ENCODE measurements around the gene IMP4.

- TF ChIP-seq, protein P1, sequence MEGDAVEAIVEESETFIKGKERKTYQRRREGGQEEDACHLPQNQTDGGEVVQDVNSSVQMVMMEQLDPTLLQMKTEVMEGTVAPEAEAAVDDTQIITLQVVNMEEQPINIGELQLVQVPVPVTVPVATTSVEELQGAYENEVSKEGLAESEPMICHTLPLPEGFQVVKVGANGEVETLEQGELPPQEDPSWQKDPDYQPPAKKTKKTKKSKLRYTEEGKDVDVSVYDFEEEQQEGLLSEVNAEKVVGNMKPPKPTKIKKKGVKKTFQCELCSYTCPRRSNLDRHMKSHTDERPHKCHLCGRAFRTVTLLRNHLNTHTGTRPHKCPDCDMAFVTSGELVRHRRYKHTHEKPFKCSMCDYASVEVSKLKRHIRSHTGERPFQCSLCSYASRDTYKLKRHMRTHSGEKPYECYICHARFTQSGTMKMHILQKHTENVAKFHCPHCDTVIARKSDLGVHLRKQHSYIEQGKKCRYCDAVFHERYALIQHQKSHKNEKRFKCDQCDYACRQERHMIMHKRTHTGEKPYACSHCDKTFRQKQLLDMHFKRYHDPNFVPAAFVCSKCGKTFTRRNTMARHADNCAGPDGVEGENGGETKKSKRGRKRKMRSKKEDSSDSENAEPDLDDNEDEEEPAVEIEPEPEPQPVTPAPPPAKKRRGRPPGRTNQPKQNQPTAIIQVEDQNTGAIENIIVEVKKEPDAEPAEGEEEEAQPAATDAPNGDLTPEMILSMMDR (conservative IDR thresholded peaks at IDR 0.05; ENCODE audit: low read length): no peak
- TF ChIP-seq EZH2phosphoT487 (IDR thresholded peaks at IDR 0.05; ENCODE audit: borderline replicate concordance): no peak
These were observed 27.8 kb downstream of the IMP4 start for GRCh38 chr2:130370490-130370889.

All from Loucy (cell line).